HepG2 (cell line): ENCODE results near the gene GHRH. TPM values are rescaled to one million over a fixed set of nuclear protein-coding genes. Genes with fewer than 3 reads are reported as not detected.

Experiments
- CTCF ChIP-seq: sonication (generic); formaldehyde crosslinking; IDR thresholded peaks from 2 replicates; pipeline ENCODE4 v1.5.0; 2020; ENCODE audit warnings: mild to moderate bottlenecking, missing genetic modification reagents, moderate library complexity
- RNF219 ChIP-seq: sonication (generic); formaldehyde crosslinking; IDR thresholded peaks from 2 replicates; pipeline ENCODE4 v1.5.0; 2020; ENCODE audit warnings: mild to moderate bottlenecking, missing genetic modification reagents
- SMYD3 ChIP-seq: sonication (generic); formaldehyde crosslinking; IDR thresholded peaks from 2 replicates; pipeline ENCODE4 v1.8.1; 2023; ENCODE audit warnings: mild to moderate bottlenecking, missing genetic modification reagents
- TERF1 ChIP-seq: sonication (generic); formaldehyde crosslinking; IDR thresholded peaks from 2 replicates; pipeline ENCODE4 v1.8.0; 2022; ENCODE audit warnings: mild to moderate bottlenecking, missing genetic modification reagents, moderate library complexity
- ZBTB3 ChIP-seq: sonication (generic); formaldehyde crosslinking; IDR thresholded peaks from 2 replicates; pipeline ENCODE4 v1.4.0; 2020; ENCODE audit warnings: low read depth, mild to moderate bottlenecking, moderate library complexity, missing genetic modification reagents, borderline replicate concordance
- ZC3H4 ChIP-seq: sonication (generic); formaldehyde crosslinking; IDR thresholded peaks from 2 replicates; pipeline ENCODE4 v1.4.0; 2020; ENCODE audit warnings: missing genetic modification reagents, borderline replicate concordance
- ZFP36 ChIP-seq: fragments of 150-350 bp; IDR thresholded peaks from 2 replicates; pipeline ENCODE4 v1.6.1; 2018; ENCODE audit warnings: borderline replicate concordance, low read length, low read depth; ENCODE audit not compliant: partially characterized antibody
- ZNF33B ChIP-seq: sonication (generic); formaldehyde crosslinking; IDR thresholded peaks from 2 replicates; pipeline ENCODE4 v1.5.1; 2020; ENCODE audit warnings: mild to moderate bottlenecking, missing genetic modification reagents
- ZNF501 ChIP-seq: sonication (generic); formaldehyde crosslinking; IDR thresholded peaks from 2 replicates; pipeline ENCODE4 v1.5.1; 2020; ENCODE audit warnings: mild to moderate bottlenecking, moderate library complexity, missing genetic modification reagents
- ZNF616 ChIP-seq: sonication (generic); formaldehyde crosslinking; IDR thresholded peaks from 2 replicates; pipeline ENCODE4 v1.5.0; 2020; ENCODE audit warnings: low read depth, mild to moderate bottlenecking, missing genetic modification reagents
- polyA plus RNA-seq, 8 experiments: library from polyadenylated mRNA; depleted of rRNA in 3 of 8; stranded (reverse) in 7 of 8; unstranded in 1 of 8; fragments of >200 nt; fragmentation: Illumina TruSeq in 4 of 8; extraction: Trizol in 4 of 8; gene quantifications; 2 replicates each; pipeline versions ENCODE4 v1.2.1 to v1.2.3, GENCODE V29; 2011 to 2016; ENCODE audit warnings: low read depth in 4 of 8, missing spikeins in 1 of 8, mixed read lengths in 1 of 8; ENCODE audit not compliant: insufficient read depth in 1 of 8
- total RNA-seq, 5 experiments: library from RNA; depleted of rRNA; stranded (reverse); fragments of >200 nt; fragmentation: Illumina TruSeq; extraction: Trizol; gene quantifications; 2 replicates each; pipeline ENCODE4 v1.2.3, GENCODE V29; 2016; ENCODE audit warnings: low read depth in 1 of 5
- TF ChIP-seq, protein P1 (sequence below): sonication (generic); formaldehyde crosslinking; IDR thresholded peaks from 2 replicates; pipeline ENCODE4 v1.5.1; 2020; ENCODE audit warnings: missing genetic modification reagents, mild to moderate bottlenecking, borderline replicate concordance
- TF ChIP-seq, protein P2 (sequence below): sonication (generic); formaldehyde crosslinking; IDR thresholded peaks from 2 replicates; pipeline ENCODE4 v1.5.1; 2020; ENCODE audit warnings: mild to moderate bottlenecking, missing genetic modification reagents, borderline replicate concordance

The GHRH gene
- total and polyA plus RNA-seq, 2 of the 13 experiments (the other 11 are each of a cell fraction or from before 2014, with no cell fraction given) = not detected

DNA sequence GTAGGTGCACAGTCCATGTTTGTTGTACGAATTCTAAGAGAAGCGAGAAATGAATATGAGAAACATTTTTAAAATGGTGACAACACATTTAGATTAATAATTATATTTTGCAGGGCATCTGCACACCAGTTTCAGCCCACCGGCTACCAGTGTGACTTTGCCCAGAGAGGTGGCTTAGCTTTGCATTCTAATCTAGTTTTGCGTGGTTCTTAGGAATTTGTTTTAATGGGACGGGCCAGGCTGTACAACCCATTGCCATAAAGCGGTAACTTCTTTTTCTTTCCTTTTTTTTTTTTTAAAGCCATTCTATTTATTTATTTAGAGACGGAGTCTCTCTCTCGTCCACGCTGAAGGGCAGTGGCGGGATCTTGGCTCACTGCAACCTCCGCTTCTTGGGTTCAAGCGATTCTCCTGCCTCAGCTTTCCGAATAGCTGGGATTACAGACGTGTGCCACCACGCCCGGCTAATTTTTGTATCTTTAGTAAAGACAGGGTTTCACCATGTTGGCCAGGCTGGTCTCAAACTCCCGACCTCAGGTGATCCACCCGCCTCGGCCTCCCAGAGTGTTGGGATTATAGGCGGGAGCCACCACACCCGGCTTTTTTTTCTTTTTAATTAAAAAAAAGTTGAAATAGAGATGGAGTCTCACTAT, 28.7 kb upstream of the GHRH start (continued):
- TF ChIP-seq, protein P1, sequence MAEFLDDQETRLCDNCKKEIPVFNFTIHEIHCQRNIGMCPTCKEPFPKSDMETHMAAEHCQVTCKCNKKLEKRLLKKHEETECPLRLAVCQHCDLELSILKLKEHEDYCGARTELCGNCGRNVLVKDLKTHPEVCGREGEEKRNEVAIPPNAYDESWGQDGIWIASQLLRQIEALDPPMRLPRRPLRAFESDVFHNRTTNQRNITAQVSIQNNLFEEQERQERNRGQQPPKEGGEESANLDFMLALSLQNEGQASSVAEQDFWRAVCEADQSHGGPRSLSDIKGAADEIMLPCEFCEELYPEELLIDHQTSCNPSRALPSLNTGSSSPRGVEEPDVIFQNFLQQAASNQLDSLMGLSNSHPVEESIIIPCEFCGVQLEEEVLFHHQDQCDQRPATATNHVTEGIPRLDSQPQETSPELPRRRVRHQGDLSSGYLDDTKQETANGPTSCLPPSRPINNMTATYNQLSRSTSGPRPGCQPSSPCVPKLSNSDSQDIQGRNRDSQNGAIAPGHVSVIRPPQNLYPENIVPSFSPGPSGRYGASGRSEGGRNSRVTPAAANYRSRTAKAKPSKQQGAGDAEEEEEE (CRISPR knock-in tag) = 0 out of 2 replicates have a peak, but pooled peaks have one; percentile 52
- no peak for TF ChIP-seq ZNF33B (CRISPR knock-in tag)
- TF ChIP-seq ZNF501 (CRISPR knock-in tag) = no peak
- TF ChIP-seq CTCF (CRISPR knock-in tag) = no peak
- no peak for TF ChIP-seq SMYD3 (CRISPR knock-in tag)
- no peak for TF ChIP-seq ZNF616 (CRISPR knock-in tag)
- TF ChIP-seq ZBTB3 (CRISPR knock-in tag) = no peak
- 0 out of 2 replicates have a peak, but pooled peaks have one; percentile 16 for TF ChIP-seq ZC3H4 (CRISPR knock-in tag)
- TF ChIP-seq, protein P2, sequence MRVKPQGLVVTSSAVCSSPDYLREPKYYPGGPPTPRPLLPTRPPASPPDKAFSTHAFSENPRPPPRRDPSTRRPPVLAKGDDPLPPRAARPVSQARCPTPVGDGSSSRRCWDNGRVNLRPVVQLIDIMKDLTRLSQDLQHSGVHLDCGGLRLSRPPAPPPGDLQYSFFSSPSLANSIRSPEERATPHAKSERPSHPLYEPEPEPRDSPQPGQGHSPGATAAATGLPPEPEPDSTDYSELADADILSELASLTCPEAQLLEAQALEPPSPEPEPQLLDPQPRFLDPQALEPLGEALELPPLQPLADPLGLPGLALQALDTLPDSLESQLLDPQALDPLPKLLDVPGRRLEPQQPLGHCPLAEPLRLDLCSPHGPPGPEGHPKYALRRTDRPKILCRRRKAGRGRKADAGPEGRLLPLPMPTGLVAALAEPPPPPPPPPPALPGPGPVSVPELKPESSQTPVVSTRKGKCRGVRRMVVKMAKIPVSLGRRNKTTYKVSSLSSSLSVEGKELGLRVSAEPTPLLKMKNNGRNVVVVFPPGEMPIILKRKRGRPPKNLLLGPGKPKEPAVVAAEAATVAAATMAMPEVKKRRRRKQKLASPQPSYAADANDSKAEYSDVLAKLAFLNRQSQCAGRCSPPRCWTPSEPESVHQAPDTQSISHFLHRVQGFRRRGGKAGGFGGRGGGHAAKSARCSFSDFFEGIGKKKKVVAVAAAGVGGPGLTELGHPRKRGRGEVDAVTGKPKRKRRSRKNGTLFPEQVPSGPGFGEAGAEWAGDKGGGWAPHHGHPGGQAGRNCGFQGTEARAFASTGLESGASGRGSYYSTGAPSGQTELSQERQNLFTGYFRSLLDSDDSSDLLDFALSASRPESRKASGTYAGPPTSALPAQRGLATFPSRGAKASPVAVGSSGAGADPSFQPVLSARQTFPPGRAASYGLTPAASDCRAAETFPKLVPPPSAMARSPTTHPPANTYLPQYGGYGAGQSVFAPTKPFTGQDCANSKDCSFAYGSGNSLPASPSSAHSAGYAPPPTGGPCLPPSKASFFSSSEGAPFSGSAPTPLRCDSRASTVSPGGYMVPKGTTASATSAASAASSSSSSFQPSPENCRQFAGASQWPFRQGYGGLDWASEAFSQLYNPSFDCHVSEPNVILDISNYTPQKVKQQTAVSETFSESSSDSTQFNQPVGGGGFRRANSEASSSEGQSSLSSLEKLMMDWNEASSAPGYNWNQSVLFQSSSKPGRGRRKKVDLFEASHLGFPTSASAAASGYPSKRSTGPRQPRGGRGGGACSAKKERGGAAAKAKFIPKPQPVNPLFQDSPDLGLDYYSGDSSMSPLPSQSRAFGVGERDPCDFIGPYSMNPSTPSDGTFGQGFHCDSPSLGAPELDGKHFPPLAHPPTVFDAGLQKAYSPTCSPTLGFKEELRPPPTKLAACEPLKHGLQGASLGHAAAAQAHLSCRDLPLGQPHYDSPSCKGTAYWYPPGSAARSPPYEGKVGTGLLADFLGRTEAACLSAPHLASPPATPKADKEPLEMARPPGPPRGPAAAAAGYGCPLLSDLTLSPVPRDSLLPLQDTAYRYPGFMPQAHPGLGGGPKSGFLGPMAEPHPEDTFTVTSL = 0 out of 2 replicates have a peak, but pooled peaks have one; percentile 5
- no peak for TF ChIP-seq ZFP36
- 0 out of 2 replicates have a peak, but pooled peaks have one; percentile 11 for TF ChIP-seq RNF219 (CRISPR knock-in tag)
- peak; percentile 65; the same call in 1 of the 2 replicates for TF ChIP-seq TERF1 (CRISPR knock-in tag)
- TF ChIP-seq, all 625 proteins: peak for 7
